B cell (primary cell): ENCODE results near the gene LTO1.

Experiments used
- EZH2 ChIP-seq: IDR thresholded peaks from 2 replicates; pipeline ENCODE4 v1.6.1; 2012; ENCODE audit warnings: borderline replicate concordance, low read depth, mild to moderate bottlenecking, moderate library complexity, low read length; ENCODE audit not compliant: insufficient read depth, poor library complexity, severe bottlenecking
- TF ChIP-seq, protein P1 (sequence below): fragments of 200-600 bp; IDR thresholded peaks from one replicate; pipeline ENCODE4 v1.8.0; 2022; ENCODE audit warnings: antibody characterized with exemption, mild to moderate bottlenecking

DNA sequence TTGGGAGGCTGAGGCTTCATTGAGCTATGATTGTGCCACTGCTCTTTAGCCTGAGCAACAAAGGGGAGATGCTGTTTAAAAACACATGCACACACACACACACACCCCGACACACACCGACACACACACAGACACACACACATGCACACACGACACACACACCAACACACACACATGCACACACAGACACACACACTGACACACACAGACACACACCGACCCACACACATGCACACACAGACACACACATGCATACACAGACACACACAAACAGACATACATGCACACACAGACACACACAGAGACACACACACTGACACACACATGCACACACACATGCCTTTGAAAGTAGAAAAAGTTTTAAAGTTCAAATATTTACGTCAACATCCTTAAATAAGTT lies 5.5 kb upstream of the LTO1 start:
- TF ChIP-seq, protein P1, sequence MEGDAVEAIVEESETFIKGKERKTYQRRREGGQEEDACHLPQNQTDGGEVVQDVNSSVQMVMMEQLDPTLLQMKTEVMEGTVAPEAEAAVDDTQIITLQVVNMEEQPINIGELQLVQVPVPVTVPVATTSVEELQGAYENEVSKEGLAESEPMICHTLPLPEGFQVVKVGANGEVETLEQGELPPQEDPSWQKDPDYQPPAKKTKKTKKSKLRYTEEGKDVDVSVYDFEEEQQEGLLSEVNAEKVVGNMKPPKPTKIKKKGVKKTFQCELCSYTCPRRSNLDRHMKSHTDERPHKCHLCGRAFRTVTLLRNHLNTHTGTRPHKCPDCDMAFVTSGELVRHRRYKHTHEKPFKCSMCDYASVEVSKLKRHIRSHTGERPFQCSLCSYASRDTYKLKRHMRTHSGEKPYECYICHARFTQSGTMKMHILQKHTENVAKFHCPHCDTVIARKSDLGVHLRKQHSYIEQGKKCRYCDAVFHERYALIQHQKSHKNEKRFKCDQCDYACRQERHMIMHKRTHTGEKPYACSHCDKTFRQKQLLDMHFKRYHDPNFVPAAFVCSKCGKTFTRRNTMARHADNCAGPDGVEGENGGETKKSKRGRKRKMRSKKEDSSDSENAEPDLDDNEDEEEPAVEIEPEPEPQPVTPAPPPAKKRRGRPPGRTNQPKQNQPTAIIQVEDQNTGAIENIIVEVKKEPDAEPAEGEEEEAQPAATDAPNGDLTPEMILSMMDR: no peak
- no peak for TF ChIP-seq EZH2
